GM18907 (cell line): ENCODE data around the gene RELB.
"Not testable (repeated sequence)": the region's sequence is repeated elsewhere in the genome, so short reads cannot be mapped to it uniquely, and the experiment has no call there.

Experiments used
- ATAC-seq: cut with Tn5 transposase; IDR thresholded peaks from one replicate; pipeline ENCODE4 v1.9.1; 2021; ENCODE audit warnings: mild to moderate bottlenecking, moderate library complexity; ENCODE audit not compliant: unreplicated experiment

RELB gene, protein sequence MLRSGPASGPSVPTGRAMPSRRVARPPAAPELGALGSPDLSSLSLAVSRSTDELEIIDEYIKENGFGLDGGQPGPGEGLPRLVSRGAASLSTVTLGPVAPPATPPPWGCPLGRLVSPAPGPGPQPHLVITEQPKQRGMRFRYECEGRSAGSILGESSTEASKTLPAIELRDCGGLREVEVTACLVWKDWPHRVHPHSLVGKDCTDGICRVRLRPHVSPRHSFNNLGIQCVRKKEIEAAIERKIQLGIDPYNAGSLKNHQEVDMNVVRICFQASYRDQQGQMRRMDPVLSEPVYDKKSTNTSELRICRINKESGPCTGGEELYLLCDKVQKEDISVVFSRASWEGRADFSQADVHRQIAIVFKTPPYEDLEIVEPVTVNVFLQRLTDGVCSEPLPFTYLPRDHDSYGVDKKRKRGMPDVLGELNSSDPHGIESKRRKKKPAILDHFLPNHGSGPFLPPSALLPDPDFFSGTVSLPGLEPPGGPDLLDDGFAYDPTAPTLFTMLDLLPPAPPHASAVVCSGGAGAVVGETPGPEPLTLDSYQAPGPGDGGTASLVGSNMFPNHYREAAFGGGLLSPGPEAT

DNA sequence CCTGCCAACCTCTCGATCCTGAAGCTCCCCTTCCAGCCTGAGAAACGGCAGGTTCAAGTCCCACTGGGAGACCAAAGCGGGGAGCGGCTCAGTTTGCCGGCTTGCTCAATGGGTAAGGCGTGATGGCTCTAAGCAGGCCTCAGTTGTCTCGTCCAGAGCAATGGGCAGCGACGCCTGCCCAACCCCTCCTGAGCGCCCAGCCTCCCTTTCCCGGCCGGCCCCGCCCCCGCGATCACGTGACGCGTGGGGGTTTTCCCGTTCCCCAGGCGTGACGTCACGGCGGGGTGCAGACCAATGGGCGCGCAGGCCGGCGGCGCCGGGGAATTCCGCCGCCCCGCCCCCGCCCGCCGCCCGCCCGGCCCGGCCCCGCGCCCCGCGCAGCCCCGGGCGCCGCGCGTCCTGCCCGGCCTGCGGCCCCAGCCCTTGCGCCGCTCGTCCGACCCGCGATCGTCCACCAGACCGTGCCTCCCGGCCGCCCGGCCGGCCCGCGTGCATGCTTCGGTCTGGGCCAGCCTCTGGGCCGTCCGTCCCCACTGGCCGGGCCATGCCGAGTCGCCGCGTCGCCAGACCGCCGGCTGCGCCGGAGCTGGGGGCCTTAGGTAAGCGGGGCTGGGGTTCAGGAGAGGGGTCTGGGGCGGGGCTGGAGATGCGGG, at the start of gene RELB:
Gene RELB (plus strand): TSS at position 378 of the 653 bp plus-strand sequence. CDS start 116 bp downstream, at position 494.
- peak; percentile 57 for ATAC-seq

DNA sequence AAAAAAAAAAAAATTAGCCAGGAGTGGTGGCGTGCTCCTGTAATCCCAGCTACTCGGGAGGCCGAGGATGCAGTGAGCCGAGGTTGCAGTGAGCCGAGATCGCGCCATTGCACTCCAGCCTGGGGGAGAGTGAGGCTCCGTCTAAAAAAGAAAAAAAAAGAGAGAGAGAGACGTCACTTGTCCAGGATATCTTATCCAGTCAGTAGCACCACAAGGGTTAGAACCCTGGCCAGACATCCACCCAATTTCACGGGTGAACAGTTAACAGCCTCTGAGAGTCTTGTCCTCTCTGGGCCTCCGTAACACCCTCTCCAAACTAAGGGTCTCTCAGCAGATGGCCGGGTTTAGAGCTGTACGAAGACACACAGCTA, 47.0 kb upstream of the RELB start:
- no peak for ATAC-seq

DNA sequence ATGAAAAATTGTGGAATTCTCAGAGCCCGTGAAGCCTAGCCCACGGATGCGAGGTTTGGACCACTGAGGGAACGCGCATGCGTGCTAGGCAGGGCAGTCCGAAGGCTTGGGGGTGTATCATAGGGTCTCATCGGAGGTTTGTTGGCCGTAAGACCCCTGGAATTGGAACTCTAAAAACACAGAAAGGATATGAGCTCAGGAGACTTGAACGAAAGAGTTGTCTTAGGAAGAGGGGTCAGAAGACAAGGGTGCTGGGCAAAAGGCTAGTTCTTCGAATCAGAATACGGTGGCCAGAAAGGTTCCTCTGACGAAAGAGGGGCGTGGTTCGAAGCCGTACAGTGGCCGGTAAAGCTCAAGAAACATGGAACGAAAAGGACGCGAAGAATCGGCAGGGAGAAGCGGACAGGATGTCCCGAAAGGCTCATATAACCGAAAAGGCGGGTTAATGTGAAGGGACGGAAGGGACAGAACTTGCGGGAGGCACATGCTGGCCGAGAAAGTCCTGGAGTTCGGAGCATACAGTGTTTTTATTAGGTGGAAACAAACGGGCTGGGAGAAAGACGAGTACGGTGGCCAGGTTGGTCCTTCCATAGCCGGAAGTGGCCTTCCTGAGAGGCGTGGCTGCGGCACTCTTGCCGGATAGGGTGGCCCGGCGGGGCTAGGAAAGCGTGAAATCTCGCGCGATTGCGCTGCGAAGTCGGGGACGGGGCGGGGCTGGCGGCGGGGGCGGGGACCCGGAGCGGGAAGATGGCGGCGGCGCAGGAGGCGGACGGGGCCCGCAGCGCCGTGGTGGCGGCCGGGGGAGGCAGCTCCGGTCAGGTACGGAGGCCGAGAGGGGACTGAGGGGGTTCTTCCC, 46.4 kb upstream of the RELB start, which contains the start of gene CLPTM1:
Gene CLPTM1 (plus strand): TSS at position 732 of the 856 bp plus-strand sequence. CDS start 16 bp downstream, at position 748.
- peak; percentile 79 for ATAC-seq

DNA sequence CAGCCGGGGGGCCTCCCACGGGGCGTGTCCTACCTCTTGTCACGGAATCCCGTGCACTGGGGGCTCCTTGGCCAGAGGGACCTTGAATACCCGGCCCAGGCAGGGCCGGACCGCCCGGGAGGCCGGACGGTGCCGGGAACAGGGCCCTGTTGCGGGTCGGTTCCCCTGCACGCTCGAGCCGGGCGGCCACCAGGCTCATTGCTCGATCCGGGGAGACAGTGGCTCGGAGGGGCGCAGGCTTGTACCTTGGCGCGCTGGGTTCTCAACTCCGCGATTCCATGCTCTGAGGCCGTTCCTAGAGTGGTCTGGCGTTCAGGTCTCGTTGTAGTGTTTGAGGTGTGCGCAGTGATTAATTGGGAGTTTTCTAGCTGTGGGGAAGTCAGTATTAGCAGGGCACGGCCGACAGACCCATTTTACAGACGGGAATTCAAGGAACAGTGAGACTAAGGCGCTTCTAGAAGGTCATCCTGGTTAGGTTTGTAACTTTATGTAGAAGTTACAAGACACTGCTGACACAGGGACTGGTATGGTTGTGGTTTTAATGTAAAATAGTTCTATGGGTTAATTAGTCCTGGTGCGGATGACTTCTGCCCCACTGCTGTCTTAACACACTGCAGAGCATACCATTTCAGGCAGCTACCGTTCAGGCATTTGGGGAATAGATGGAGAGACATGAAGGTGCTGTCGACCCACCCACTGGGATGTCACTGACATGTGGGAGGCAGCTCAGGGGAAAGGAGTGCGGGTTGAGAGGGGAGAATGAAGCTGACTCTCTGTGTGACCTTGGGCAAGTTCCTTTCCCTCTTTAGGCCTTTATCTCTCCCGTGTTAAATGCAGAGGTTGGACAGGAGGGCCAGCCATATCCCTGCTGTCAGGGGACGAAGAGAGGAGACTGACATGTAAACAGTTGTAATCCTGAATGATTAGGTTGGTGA, 45.5 kb upstream of the RELB start:
- ATAC-seq: no peak

DNA sequence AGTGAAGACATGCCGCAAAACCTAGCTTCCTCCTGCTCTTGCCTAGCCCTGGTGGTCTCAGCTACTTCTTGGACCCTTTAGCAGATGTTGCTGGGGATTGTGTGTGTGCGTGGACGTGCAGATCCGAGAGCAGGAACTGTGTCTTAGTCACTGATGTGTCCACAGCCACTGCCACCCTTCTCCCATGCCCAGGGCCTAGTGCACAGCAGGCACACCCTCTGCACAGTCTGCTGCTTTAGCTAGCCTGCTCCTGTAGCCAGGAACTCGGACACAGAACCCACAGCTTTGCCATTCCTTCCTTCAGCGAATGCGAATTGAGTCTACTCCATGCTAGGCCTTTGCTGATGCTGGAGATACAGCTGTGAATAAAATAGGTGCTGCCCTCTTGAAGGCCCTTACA, 43.7 kb upstream of the RELB start:
- ATAC-seq: no peak

DNA sequence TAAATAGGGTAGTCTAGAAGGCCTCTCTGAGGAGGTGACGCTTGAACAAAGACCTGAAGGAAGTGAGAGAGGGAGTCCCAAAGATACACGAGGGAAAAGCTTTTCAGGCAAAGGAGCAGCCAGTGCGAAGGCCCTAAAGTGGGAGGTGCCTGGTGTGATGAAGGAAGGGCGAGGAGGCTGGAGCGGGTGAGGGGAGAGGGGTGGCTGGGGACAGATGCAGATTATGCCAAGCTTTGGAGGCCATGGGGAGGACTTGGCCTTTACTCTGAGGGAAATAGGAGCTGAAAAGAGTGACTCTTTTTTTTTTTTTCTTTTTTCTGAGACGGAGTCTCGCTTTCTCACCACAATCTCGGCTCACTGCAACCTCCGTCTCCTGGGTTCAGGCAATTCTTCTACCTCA, 43.2 kb upstream of the RELB start:
- ATAC-seq: no peak

DNA sequence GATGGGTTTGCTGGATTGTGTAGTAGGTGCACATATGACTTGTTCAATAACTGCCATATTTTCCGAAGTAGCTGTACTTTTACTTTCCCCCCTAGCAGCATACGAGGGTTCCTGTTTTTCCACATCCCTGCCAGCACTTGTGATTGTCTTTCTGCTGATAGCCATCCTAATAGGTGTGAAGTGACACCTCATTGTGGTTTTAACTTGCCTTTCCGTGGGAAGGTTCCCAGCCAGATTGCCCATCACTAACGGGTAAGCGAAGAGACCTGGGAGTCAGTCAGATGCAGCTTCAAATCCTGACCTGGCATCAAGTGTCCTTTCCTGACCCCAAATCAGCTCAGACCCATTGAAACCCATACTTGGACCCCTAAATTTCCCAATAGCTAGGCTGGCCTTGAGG, 41.6 kb upstream of the RELB start:
- no peak for ATAC-seq

DNA sequence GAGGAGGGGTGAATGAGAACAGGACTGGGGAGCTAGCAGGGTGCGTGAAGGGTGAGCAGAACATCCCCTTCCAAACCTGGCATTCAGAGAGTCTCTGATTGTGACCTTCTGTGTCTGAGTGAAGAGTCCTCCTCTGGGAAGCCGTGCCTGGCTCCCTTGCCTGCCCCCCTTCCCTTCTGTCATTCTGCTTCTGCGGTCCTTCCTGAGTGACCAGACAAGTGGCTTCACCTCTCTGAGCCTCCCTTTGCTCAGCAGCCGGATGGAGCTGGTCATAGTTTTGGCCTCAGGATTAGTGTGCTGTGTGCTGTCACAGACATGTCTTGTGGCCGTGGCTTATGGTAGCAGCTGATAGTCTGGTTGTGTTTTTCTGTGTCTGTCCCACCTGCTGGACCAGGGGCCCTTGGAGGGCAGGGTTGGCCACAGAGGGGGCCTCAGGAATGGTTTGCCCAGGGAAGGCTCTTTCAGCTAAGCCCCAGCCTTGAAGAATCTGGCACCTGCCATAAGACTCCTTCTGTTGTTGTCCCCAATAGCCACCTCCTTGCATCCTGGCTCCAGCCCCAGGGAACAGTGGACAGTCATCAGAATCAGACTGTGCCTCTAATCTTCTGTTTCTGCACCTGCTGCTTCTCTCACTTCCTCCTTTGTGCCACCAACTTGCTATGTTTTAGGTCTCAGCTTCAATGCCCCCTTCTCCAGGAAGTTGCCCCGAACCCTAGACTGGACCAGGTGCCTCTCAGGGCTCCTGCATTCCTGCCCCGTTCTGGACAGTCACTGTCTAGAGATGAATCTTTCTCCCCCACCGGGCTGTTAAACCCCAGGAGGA, 40.1 kb upstream of the RELB start:
- ATAC-seq: no peak

DNA sequence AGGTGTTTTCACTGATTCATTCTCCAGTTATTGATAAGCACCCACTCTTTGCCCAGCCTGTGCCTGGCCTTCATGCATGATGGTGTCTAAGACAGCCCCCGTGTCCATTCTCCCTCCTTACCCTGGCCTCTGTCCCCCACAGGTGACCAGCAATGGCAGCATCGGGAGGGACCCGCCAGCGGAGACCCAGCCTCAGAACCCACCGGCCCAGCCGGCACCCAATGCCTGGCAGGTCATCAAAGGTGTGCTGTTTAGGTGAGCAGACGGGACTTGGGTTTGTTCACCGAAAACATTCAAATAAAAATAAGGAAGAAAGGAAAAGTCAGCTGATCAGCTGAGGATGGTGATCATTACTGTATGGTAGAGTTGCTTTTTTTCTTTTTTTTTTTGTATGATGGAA, 39.4 kb upstream of the RELB start:
- no peak for ATAC-seq

DNA sequence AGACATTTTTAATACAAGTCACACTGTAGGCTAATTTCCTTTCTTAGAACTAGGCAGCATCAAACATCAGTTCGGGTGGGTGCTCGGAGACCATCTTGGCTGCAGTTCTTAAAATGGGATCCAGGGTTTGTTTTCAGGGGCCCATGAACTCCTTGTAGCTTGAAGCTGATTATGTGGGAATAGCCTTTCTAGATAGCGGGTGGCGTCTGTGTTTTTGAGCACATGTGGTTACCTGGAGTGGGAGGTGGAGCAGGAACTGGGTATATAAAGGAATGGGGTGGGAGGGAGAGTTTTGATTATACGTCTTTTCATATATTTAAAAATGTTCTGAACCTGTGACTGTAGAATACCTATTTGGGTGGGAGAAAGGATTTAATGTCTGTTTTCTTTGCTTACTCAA, 33.1 kb upstream of the RELB start:
- ATAC-seq: no peak

DNA sequence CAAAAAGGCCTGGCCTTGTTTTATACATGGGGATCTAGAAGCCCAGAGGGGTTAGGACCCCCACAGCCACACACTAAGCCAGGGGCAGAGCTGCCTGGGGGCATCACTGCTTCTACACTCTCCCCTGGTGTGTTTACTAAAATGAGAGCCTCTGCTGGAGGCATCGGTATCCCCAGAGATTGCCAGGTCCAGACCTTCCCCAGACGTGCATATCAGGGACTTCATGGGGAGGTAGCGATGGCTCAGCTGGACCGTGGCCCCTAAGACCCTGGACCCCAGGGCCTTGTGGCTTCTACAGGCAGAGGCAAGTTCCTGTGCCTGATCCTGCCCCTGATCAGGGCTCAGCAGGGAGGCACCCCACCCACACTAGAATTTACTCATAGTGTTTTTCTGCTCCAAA, 32.6 kb upstream of the RELB start:
- ATAC-seq: no peak

DNA sequence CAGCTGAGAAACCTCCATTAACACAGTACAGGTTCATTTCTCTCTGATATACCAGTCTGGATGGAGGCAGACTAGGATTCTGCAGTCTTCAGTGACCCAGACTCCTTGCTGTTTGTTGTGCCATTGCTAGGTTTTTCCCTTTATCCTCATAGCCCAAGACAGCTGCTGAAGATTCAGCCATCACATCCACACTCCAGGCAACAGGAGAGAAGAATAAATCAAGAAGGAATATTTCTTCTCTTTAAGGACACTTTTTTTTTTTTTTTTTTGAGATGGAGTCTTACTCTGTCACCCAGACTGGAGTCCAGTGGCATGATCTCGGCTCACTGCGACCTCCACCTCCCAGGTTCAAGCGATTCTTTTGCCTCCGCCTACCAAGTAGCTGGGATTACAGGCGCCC, 31.8 kb upstream of the RELB start:
- ATAC-seq: no peak

DNA sequence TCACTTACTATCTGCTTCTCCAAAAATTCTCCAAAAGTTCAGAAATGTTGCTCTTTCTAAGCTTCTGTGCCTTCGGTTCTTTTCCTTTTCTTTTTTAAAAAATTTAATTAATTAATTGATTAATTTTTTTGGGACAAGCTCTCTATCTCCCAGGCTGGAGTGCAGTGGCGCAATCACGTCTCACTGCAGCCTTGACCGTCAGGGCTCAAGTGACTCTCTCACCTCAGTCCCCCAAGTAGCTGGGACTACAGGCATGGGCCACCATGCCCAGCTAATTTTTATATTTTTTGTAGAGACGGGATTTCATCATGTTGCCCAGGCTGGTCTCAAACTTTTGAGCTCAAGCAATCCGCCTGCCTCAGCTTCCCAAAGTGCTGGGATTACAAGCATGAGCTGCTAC, 29.8 kb upstream of the RELB start:
- not testable (repeated sequence) for ATAC-seq

DNA sequence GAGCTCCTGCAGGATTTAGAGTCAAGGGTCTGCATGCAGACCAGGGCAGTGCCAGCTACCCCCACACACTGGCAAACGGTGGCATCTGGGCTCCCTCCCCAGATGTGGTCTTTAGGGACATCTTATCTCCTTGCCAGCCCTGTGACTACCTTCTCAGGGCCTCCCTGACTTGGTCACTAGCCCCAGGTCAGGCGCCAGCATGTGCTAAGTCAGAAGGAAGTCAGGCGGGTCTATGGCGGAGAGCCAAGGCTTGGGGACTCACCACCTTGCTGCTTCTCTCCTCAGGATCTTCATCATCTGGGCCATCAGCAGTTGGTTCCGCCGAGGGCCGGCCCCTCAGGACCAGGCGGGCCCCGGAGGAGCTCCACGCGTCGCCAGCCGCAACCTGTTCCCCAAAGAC, 28.5 kb upstream of the RELB start:
- no peak for ATAC-seq

DNA sequence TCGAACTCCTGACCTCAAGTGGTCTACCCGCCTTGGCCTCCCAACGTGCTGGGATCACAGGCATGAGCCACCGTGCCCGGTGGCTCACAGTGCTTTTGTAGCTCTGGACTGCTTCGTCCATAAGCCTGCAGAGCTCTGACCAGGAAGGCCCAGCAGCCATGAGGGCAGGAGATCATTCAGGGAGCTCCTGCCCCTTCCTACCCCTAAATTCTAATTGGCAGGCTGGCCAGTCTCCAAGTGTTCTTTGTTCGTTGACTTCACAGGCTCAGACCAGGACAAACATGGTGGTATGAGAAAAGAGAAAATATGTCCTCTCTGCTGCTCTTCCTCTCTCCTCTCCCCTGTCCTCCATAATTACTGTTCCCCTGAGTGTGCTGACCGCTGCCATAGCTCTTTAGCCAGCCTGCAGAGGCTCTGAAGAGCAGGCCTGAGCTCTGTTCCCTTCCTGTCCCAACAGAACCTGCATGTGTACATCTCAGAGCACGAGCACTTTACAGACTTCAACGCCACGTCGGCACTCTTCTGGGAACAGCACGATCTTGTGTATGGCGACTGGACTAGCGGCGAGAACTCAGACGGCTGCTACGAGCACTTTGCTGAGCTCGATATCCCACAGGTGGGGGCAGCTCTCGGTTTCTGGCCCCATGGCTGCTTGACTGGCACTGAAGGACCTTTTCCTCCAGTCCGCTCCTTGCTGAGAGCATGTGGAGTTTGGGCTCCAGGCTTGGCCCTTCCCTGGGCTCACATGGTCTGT, 27.1 kb upstream of the RELB start:
- no peak for ATAC-seq

DNA sequence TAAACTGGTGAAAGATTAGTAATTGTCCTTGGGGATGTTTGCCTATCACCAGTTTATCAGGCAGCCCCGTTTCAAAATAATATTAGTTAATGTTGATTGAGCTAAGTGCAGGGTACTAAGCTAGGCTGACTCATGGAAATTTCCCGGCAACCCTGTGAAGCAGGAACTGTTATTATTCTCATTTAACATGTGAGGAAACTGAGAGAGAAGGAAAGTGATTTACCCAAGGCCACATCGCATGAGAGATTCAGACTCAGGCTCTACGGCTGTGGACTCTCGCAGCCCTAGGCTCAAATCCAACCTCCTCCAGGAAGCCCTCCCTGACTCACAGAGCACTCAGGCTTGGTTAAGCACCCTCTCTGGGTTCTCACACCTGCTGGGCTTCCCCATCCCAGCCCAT, 26.4 kb upstream of the RELB start:
- no peak for ATAC-seq

DNA sequence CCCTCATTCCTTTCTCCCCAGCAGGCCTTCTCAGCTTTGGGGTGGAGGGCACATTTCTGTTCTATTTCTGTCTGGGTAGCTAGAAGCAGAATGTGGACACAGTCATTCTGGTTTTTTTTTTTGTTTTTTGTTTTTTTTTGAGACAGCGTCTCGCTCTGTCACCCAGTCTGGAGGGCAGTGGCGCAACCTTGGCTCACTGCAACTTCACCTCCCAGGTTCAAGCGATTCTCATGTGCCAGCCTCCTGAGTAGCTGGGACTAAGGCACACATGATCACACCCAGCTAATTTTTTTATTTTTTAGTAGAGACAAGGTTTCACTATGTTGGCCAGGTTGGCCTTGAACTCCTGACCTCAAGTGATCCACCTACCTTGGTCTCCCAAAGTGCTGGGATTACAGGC, 25.8 kb upstream of the RELB start:
- ATAC-seq: no peak

DNA sequence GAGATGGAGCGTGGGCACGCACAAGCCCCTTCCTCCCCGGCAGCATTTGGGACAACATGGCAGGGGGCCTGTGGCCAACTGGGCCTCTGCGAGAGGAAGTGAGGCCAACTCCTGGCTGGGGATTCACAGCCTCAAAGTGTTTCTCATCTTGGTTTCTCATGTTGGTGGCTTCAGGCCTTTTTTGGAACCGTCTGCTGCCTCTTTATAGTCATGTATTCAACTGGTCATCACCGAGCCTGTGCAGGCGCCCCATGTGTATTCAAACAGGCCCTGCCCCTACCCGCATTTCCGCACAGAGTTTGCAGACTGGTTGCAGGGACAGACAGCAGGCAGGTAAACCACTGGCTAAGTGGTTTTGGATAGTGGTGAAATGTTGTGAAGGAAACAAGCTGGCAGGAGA, 17.3 kb upstream of the RELB start:
- ATAC-seq: no peak

DNA sequence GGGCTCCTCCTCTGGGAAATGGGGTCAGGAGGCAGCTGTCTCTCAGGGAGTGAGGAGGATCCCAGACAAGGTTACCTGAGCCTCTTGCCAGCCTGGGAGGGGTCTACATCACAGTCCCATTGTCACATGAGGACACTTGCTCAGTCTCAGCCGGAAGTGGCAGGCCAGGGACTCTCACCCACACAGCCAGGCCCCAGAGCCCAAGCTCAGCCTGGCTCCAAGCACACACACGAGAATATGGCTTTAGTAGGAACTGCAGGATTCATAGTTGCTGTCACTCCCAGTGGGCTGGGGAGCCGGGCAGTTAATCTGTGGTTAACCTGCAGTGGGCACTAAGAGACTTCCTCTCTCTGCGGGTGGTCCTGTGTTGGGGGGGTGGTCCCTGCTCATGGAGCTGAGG, 15.8 kb upstream of the RELB start:
- no peak for ATAC-seq
